LoVo (cell line): ENCODE measurements around the gene MYLK4.

Experiments
- DNase-seq: peaks from one replicate; pipeline ENCODE4 v3.0.0-alpha.2; 2016; ENCODE audit warnings: low spot score

MYLK4 gene

GRCh38 chr6:2630359-2630758, 120.4 kb downstream of the MYLK4 start:
- DNase-seq, result peak; percentile 71

- DNase-seq, result no peak
Observed at GRCh38 chr6:2626401-2626800, 124.3 kb downstream of the MYLK4 start.

GRCh38 chr6:2625581-2625980, 125.1 kb downstream of the MYLK4 start:
- no peak for DNase-seq

- DNase-seq, result no peak
Observed at GRCh38 chr6:2624177-2624576, 126.5 kb downstream of the MYLK4 start.

GRCh38 chr6:2623295-2623694, 127.4 kb downstream of the MYLK4 start:
- peak; percentile 24 for DNase-seq

- no peak for DNase-seq
Observed at GRCh38 chr6:2622671-2623070, 128.1 kb downstream of the MYLK4 start.

- DNase-seq, result no peak
Observed at GRCh38 chr6:2619651-2620050, 131.1 kb downstream of the MYLK4 start.

GRCh38 chr6:2617729-2618128, 133.0 kb downstream of the MYLK4 start:
- DNase-seq, result no peak

- no peak for DNase-seq
Observed at GRCh38 chr6:2616811-2617210, 133.9 kb downstream of the MYLK4 start.

GRCh38 chr6:2615251-2615650, 135.5 kb downstream of the MYLK4 start:
- no peak for DNase-seq

- DNase-seq, result no peak
Observed at GRCh38 chr6:2614846-2615245, 135.9 kb downstream of the MYLK4 start.

GRCh38 chr6:2614155-2614554, 136.6 kb downstream of the MYLK4 start:
- no peak for DNase-seq
